H9 (cell line): ENCODE results near the gene LINS1. TPM values are rescaled to one million over a fixed set of nuclear protein-coding genes. Genes with fewer than 3 reads are reported as not detected.
"Not testable (repeated sequence)": the region's sequence is repeated elsewhere in the genome, so short reads cannot be mapped to it uniquely, and the experiment has no call there.

Source experiments
- DNase-seq: peaks from one replicate; pipeline ENCODE4 v3.0.0-alpha.2; 2017
- H2AFZ ChIP-seq: one replicate; pipeline ENCODE4 v1.6.1; 2013; ENCODE audit warnings: mild to moderate bottlenecking, low read length, control low read depth, moderate library complexity
- H2AK5ac ChIP-seq: 2 replicates; pipeline ENCODE4 v1.6.1; 2013; ENCODE audit warnings: low read length, control low read depth, mixed read lengths; ENCODE audit not compliant: insufficient read length
- H2BK120ac ChIP-seq: one replicate; pipeline ENCODE4 v1.6.1; 2013; ENCODE audit warnings: low read depth, mild to moderate bottlenecking, low read length, control low read depth, inconsistent platforms; ENCODE audit not compliant: poor library complexity, severe bottlenecking
- H2BK12ac ChIP-seq: 2 replicates; pipeline ENCODE4 v1.6.1; 2013; ENCODE audit warnings: low read length, control low read depth, mixed read lengths, low read depth; ENCODE audit not compliant: insufficient read length
- H2BK15ac ChIP-seq: 2 replicates; pipeline ENCODE4 v1.6.1; 2013; ENCODE audit warnings: low read depth, low read length, control low read depth
- H2BK20ac ChIP-seq: one replicate; pipeline ENCODE4 v1.6.1; 2013; ENCODE audit warnings: low read depth, mild to moderate bottlenecking, low read length, control low read depth, inconsistent platforms; ENCODE audit not compliant: poor library complexity, severe bottlenecking
- H2BK5ac ChIP-seq: 2 replicates; pipeline ENCODE4 v1.6.1; 2013; ENCODE audit warnings: low read length, control low read depth, mixed read lengths; ENCODE audit not compliant: insufficient read length
- H3K14ac ChIP-seq: 2 replicates; pipeline ENCODE4 v1.6.1; 2013; ENCODE audit warnings: low read length, control low read depth; ENCODE audit not compliant: insufficient read depth
- H3K18ac ChIP-seq: 2 replicates; pipeline ENCODE4 v1.6.1; 2013; ENCODE audit warnings: low read depth, mild to moderate bottlenecking, mixed read lengths, low read length, control low read depth; ENCODE audit not compliant: insufficient read length
- H3K23ac ChIP-seq: 2 replicates; pipeline ENCODE4 v1.6.1; 2013; ENCODE audit warnings: low read length, control low read depth, mixed read lengths, low read depth; ENCODE audit not compliant: insufficient read length
- H3K23me2 ChIP-seq: 2 replicates; pipeline ENCODE4 v1.6.1; 2013; ENCODE audit warnings: low read depth, mild to moderate bottlenecking, mixed read lengths, low read length, control low read depth; ENCODE audit not compliant: insufficient read length, poor library complexity, severe bottlenecking
- H3K27ac ChIP-seq: 2 replicates; pipeline ENCODE4 v1.5.1; 2013; ENCODE audit warnings: low read length, control low read depth, mixed read lengths, low read depth; ENCODE audit not compliant: insufficient read length
- H3K27me3 ChIP-seq: 2 replicates; pipeline ENCODE4 v1.6.1; 2013; ENCODE audit warnings: low read length, control low read depth, inconsistent platforms; ENCODE audit not compliant: insufficient read depth
- H3K4ac ChIP-seq: 2 replicates; pipeline ENCODE4 v1.6.1; 2013; ENCODE audit warnings: low read depth, mild to moderate bottlenecking, control low read depth, inconsistent platforms, low read length, moderate library complexity
- H3K4me1 ChIP-seq: 2 replicates; pipeline ENCODE4 v1.6.1; 2013; ENCODE audit warnings: low read length, control low read depth, inconsistent platforms; ENCODE audit not compliant: insufficient read depth
- H3K4me2 ChIP-seq: 2 replicates; pipeline ENCODE4 v1.6.1; 2013; ENCODE audit warnings: low read length, control low read depth, mixed read lengths; ENCODE audit not compliant: insufficient read length, insufficient read depth
- H3K56ac ChIP-seq: 2 replicates; pipeline ENCODE4 v1.6.1; 2013; ENCODE audit warnings: low read depth, mild to moderate bottlenecking, mixed read lengths, low read length, control low read depth; ENCODE audit not compliant: insufficient read length
- H3K79me1 ChIP-seq: 2 replicates; pipeline ENCODE4 v1.6.1; 2013; ENCODE audit warnings: low read depth, mild to moderate bottlenecking, moderate library complexity, low read length, control low read depth, inconsistent platforms; ENCODE audit not compliant: insufficient read depth, poor library complexity, severe bottlenecking
- H3K79me2 ChIP-seq: 2 replicates; pipeline ENCODE4 v1.6.1; 2013; ENCODE audit warnings: low read length, control low read depth, inconsistent platforms; ENCODE audit not compliant: insufficient read depth
- H3K9ac ChIP-seq: 2 replicates; pipeline ENCODE4 v1.6.1; 2013; ENCODE audit warnings: low read length, control low read depth, mixed read lengths; ENCODE audit not compliant: insufficient read length; ENCODE audit errors: extremely low read depth
- H3K9me3 ChIP-seq: one replicate; pipeline ENCODE4 v1.6.1; 2013; ENCODE audit warnings: low read depth, low read length, inconsistent platforms; ENCODE audit not compliant: control insufficient read depth
- H3T11ph ChIP-seq: one replicate; pipeline ENCODE4 v1.6.1; 2013; ENCODE audit warnings: mild to moderate bottlenecking, low read length, control low read depth, inconsistent platforms
- H4K20me1 ChIP-seq: one replicate; pipeline ENCODE4 v1.6.1; 2013; ENCODE audit not compliant: control insufficient read depth, insufficient read length, insufficient read depth
- H4K5ac ChIP-seq: 2 replicates; pipeline ENCODE4 v1.6.1; 2013; ENCODE audit warnings: low read depth, mild to moderate bottlenecking, mixed read lengths, low read length, control low read depth; ENCODE audit not compliant: insufficient read length
- H4K8ac ChIP-seq: replicated peaks from 2 replicates; pipeline ENCODE4 v1.6.1; 2013; ENCODE audit warnings: low read length, control low read depth, mixed read lengths, low read depth; ENCODE audit not compliant: insufficient read length
- H4K91ac ChIP-seq: 2 replicates; pipeline ENCODE4 v1.6.1; 2013; ENCODE audit warnings: low read depth, mild to moderate bottlenecking, moderate library complexity, mixed read lengths, low read length, control low read depth; ENCODE audit not compliant: insufficient read length
- H3K27ac Mint-ChIP-seq, 3 experiments: 2 replicates in 2 of 3; 3 replicates in 1 of 3; pipeline ENCODE4 v1.8.0; 2020 to 2021; ENCODE audit warnings: mixed read lengths in 3 of 3, mild to moderate bottlenecking in 1 of 3, moderate library complexity in 1 of 3
- H3K27me3 Mint-ChIP-seq: 2 replicates; pipeline ENCODE4 v1.8.0; 2021; ENCODE audit warnings: low read depth, mild to moderate bottlenecking, moderate library complexity, mixed read lengths
- H3K36me3 Mint-ChIP-seq, 3 experiments: 2 replicates in 2 of 3; 3 replicates in 1 of 3; pipeline ENCODE4 v1.8.0; 2020 to 2021; ENCODE audit warnings: low read depth in 3 of 3, mixed read lengths in 3 of 3; ENCODE audit not compliant: insufficient read depth in 1 of 3
- H3K4me1 Mint-ChIP-seq, 2 experiments: 2 replicates each; pipeline ENCODE4 v1.8.0; 2020; ENCODE audit warnings: mixed read lengths in 2 of 2
- H3K4me3 Mint-ChIP-seq, 2 experiments: 2 replicates in 1 of 2; 3 replicates in 1 of 2; pipeline ENCODE4 v1.8.0; 2020 to 2021; ENCODE audit warnings: mild to moderate bottlenecking in 2 of 2, mixed read lengths in 2 of 2, moderate library complexity in 1 of 2
- H3K9me3 Mint-ChIP-seq, 2 experiments: 2 replicates in 1 of 2; 3 replicates in 1 of 2; pipeline ENCODE4 v1.8.0; 2020; ENCODE audit warnings: mild to moderate bottlenecking in 2 of 2, mixed read lengths in 2 of 2, moderate library complexity in 1 of 2
- WGBS: extraction: QIAGEN DNeasy Blood & Tissue Kit; methylation state at CpG from one replicate; pipeline ENCODE4 v1.1.7; 2013; ENCODE audit warnings: missing lambda C conversion rate, low lambda C conversion rate, mixed read lengths; ENCODE audit not compliant: insufficient read length; ENCODE audit errors: extremely low coverage; 5-methylcytosine and 5-hydroxymethylcytosine counted together
- total RNA-seq: library from RNA; stranded (reverse); gene quantifications from 2 replicates; pipeline ENCODE4 v1.2.1, GENCODE V29; 2021
- TF ChIP-seq, protein P1 (sequence below): fragments of 200-600 bp; sonication (generic); conservative IDR thresholded peaks from 3 replicates; pipeline ENCODE4 v1.8.0; 2021; ENCODE audit warnings: antibody characterized with exemption, mild to moderate bottlenecking

The LINS1 gene
- total RNA-seq, 1 experiment from 2014 or later: 8.8 TPM

DNA sequence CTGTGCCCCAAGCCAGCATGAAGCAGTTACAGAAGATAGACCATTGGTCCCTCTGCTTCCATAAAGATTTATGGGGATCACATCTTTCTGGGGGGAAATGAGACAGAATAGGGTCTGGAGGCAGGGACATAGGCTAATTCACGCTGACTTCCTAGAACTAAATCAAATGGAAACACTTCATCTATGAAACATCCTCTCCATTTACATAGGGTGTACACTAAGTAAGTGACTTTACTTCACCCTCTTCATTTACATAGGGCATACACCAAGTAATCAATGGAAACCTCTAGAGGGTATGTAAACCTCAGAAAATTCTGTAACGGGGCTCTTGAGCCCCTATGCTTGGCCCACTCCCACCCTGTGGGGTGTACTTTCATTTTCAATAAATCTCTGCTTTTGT lies 10.1 kb downstream of the LINS1 start:
- peaks cover 44 to 51% of the 10 kb centered on the region in 2 experiments for H3K9me3 Mint-ChIP-seq
- H3K27ac ChIP-seq: no peak overlapping the region
- H3K36me3 Mint-ChIP-seq: peaks cover 19 to 40% (median 40%) of the 10 kb centered on the region in 3 experiments
- H3K4me1 Mint-ChIP-seq: no peaks in the 10 kb centered on the region
- H3K9ac ChIP-seq: no peak overlapping the region
- DNase-seq: no peak
- H3K14ac ChIP-seq: no peak overlapping the region
- no peaks in the 10 kb centered on the region for H3K79me1 ChIP-seq
- no peak overlapping the region for H4K5ac ChIP-seq
- no peak overlapping the region for H2BK12ac ChIP-seq
- H2BK20ac ChIP-seq: no peak overlapping the region
- no peak overlapping the region for H3K4ac ChIP-seq
- H3K27me3 ChIP-seq: no peaks in the 10 kb centered on the region
- TF ChIP-seq, protein P1, sequence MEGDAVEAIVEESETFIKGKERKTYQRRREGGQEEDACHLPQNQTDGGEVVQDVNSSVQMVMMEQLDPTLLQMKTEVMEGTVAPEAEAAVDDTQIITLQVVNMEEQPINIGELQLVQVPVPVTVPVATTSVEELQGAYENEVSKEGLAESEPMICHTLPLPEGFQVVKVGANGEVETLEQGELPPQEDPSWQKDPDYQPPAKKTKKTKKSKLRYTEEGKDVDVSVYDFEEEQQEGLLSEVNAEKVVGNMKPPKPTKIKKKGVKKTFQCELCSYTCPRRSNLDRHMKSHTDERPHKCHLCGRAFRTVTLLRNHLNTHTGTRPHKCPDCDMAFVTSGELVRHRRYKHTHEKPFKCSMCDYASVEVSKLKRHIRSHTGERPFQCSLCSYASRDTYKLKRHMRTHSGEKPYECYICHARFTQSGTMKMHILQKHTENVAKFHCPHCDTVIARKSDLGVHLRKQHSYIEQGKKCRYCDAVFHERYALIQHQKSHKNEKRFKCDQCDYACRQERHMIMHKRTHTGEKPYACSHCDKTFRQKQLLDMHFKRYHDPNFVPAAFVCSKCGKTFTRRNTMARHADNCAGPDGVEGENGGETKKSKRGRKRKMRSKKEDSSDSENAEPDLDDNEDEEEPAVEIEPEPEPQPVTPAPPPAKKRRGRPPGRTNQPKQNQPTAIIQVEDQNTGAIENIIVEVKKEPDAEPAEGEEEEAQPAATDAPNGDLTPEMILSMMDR: no peak
- H3K4me2 ChIP-seq: no peak overlapping the region
- WGBS: no CpG with 5 or more reads among the region's 2 CpGs
- no peak overlapping the region for H3K23ac ChIP-seq
- no peaks in the 10 kb centered on the region for H4K20me1 ChIP-seq
- H2BK120ac ChIP-seq: no peak overlapping the region
- H2BK5ac ChIP-seq: no peak overlapping the region
- H3K4me1 ChIP-seq: no peaks in the 10 kb centered on the region
- H2AK5ac ChIP-seq: no peak overlapping the region
- H3K79me2 ChIP-seq: no peaks in the 10 kb centered on the region
- no peak overlapping the region for H3K18ac ChIP-seq
- H3K56ac ChIP-seq: no peak overlapping the region
- H3K23me2 ChIP-seq: no peaks in the 10 kb centered on the region
- no peak overlapping the region for H3T11ph ChIP-seq
- no peak overlapping the region for H2AFZ ChIP-seq
- no peak overlapping the region for H4K8ac ChIP-seq
- H2BK15ac ChIP-seq: no peak overlapping the region
- H3K9me3 ChIP-seq: peaks cover 20% of the 10 kb centered on the region
- H4K91ac ChIP-seq: no peak overlapping the region
- no peak overlapping the region for H3K27ac Mint-ChIP-seq
- no peaks in the 10 kb centered on the region for H3K27me3 Mint-ChIP-seq
- no peak overlapping the region for H3K4me3 Mint-ChIP-seq

GRCh38 chr15:100591163-100591562 lies 10.8 kb downstream of the LINS1 start:
- H4K20me1 ChIP-seq, H3K79me2 ChIP-seq: not testable (repeated sequence)
- peaks cover 21 to 42% (median 41%) of the 10 kb centered on the region in 3 experiments for H3K36me3 Mint-ChIP-seq

More at GRCh38 chr15:100591163-100591562, 10.8 kb downstream of the LINS1 start:
- not testable (repeated sequence) for H3K4ac ChIP-seq, H2BK15ac ChIP-seq, H3K4me2 ChIP-seq, H3K27ac ChIP-seq, H3K4me1 ChIP-seq, H2BK20ac ChIP-seq, H3K79me1 ChIP-seq, H4K5ac ChIP-seq, H3K18ac ChIP-seq, H3K56ac ChIP-seq, H3K27me3 ChIP-seq, H3K23ac ChIP-seq, H2BK120ac ChIP-seq, H4K8ac ChIP-seq, H3K27ac Mint-ChIP-seq, H3K9ac ChIP-seq, H2BK5ac ChIP-seq, H3K23me2 ChIP-seq, H3K27me3 Mint-ChIP-seq, H3K4me1 Mint-ChIP-seq, H4K91ac ChIP-seq, H3K4me3 Mint-ChIP-seq, H3K14ac ChIP-seq, H3T11ph ChIP-seq, DNase-seq, H2BK12ac ChIP-seq, H2AFZ ChIP-seq, H2AK5ac ChIP-seq
- peaks cover 20% of the 10 kb centered on the region for H3K9me3 ChIP-seq
- WGBS: no CpG with 5 or more reads among the region's 2 CpGs
- H3K9me3 Mint-ChIP-seq: peaks cover 49 to 56% of the 10 kb centered on the region in 2 experiments
